ENCODE measurements around the gene GPR137B. TPM values are rescaled to one million over a fixed set of nuclear protein-coding genes. Genes with fewer than 3 reads are reported as not detected.

GPR137B gene
- total RNA-seq, 2 donors from 2014 or later, result 3.8 to 9.5 TPM

DNA sequence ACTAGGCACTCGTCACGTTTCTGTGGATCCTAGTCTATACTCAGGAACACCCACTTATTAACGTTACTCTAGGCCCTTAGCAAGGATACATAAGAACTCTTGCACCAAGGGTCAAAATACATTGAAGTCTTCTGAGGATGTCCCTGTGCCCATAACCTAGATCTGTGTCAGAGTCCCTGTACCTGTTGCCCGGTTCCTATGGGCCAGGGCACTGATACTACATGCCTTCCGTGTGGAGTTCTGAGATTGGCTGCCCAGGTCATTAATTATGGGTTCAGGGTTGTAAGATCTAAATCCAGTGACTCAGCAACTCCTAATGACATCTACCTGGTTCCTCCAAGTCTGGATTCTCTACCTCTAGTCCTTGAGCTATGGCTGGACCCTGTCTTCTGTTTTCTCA lies 69.5 kb downstream of the GPR137B start:
- intact Hi-C loops (cut with DNase I, micrococcal nuclease), result no loop called here
- no peak for ATAC-seq

GRCh38 chr1:236213534-236213933 lies 71.2 kb downstream of the GPR137B start:
- intact Hi-C loops (cut with DNase I, micrococcal nuclease), result no loop called here
- ATAC-seq (no peak), DNase-seq (no peak)

More for the DNA sequence above, 69.5 kb downstream of the GPR137B start:
- no peak for DNase-seq

DNA sequence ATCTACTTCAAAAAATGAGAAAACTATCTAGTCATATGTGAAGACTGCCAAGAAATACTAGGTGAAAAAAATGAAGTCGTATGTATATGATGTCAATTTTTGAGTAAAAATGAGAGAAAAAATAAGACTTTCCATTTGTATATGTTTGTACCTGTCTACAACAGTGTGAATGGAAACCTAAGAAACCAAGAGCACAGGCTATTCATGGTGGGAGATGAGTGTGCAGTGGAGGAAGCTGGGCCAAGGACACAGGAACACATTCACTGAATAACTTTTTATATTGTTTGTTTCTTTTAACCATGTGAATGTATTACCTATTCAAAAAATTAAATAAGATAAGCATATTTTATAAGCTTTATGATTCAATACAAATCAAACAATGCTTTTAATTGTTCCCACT lies 72.4 kb downstream of the GPR137B start:
- intact Hi-C loops (cut with DNase I, micrococcal nuclease), result no loop called here
- DNase-seq, result no peak
- no peak for ATAC-seq

DNA sequence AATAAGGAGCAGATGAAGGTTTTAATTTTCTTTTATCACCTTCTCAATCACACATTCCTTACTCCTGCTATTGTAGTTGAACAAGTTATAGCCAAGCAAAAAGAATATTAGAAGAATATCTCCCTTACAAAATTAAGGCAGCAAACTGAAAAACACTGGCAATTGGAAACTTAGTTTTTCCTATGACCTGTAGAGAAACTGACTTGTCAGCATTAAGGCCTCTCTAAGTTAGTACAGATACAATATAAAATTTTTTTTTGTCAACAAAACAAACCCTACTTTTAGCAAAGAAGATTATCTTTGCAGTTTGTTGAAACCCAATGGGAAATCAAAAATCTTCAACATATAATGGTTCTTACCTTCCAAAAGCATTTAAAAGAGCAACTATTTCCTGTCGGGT lies 78.1 kb downstream of the GPR137B start:
- ATAC-seq (no peak), DNase-seq (no peak)
- intact Hi-C loops (cut with DNase I, micrococcal nuclease), result no loop called here

DNA sequence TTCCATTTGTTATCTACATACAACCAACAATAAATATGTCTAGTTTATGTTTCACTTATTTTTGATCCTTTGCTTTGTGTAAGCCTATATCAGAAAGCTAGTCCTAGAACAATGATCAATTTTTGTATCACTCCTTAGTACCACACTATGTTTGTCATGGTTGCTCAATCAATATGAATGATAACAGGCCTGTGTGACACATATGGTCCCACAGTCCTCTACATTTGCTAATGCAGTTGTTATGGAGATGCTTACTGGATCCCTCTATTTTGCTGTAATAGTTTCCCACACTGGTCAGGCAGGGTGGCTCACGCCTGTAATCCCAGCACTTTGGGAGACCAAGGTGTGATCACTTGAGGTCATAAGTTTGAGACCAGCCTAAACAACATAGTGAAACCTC lies 80.3 kb downstream of the GPR137B start:
- DNase-seq (no peak), ATAC-seq (no peak)
- intact Hi-C loops (cut with DNase I, micrococcal nuclease), result no loop called here

DNA sequence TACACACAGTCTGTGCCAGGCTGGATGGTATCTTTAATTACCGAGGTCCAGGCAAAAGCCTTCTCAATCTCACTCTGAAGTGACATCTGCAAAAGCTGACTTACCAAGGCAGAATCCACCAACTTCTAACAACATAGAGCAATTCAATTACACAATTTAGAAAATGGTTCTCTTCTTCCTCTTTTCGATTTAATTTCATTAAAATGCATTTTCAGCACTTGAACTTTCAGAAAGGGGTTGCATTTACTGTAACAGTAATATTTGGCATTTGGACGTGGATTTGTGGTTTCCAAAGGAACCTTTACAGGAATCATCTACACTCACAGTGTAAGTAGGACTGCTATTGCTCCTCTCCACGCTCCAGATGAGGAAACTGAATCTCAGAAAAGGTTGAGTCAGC lies 86.1 kb downstream of the GPR137B start:
- no peak for ATAC-seq
- no peak for DNase-seq
- intact Hi-C loops (cut with DNase I, micrococcal nuclease), result no loop called here

GRCh38 chr1:236235116-236235515 lies 92.8 kb downstream of the GPR137B start:
- intact Hi-C loops (cut with DNase I, micrococcal nuclease), result no loop called here
- no peak for DNase-seq
- no peak for ATAC-seq

- no peak for ATAC-seq
- intact Hi-C loops (cut with DNase I, micrococcal nuclease), result no loop called here
- DNase-seq, result no peak
These were observed 96.8 kb downstream of the GPR137B start for GRCh38 chr1:236239092-236239585.

GRCh38 chr1:236240675-236241074 lies 98.3 kb downstream of the GPR137B start:
- intact Hi-C loops (cut with DNase I, micrococcal nuclease), result no loop called here

DNA sequence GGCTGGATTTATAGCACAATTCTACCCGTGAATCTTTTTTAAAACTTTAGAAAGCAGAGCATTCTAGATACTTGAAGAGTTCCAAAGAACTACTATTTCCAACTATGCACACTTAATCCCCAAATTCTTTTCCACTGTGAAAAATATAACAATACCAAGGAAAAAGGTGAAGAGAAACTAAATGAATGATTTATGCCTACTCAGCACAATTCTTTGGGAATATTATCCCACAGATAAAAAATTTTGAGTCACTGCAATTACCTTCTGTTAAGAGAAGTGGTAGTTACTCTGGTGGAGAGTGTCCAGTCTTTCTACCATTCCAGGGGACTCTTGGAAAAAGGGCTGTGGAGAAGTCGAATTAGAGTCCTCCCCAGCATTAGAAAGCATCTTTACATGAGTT lies 100.2 kb downstream of the GPR137B start:
- ATAC-seq, result no peak
- intact Hi-C loops (cut with DNase I, micrococcal nuclease), result no loop called here
- DNase-seq, result no peak

More at GRCh38 chr1:236240675-236241074, 98.3 kb downstream of the GPR137B start:
- ATAC-seq (no peak), DNase-seq (no peak)

DNA sequence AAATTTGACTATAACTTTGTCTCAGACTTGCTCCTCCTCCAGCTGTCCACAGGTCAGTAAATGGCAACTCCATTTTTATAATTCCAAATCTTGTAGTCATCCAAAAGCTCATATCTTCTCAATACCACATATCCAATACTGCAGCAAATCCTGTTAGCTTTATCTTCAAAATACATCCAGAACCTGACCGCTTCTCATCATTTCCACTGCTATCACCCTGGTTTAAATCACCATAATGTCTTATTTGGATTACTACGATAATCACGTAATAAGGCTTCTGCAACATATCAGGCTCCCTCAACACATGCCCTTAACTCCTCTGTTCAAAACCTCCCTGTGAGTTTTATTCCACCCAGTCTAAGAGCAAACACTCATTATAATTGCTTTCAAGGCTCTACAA lies 104.9 kb downstream of the GPR137B start:
- no peak for ATAC-seq
- intact Hi-C loops (cut with DNase I, micrococcal nuclease), result no loop called here
- DNase-seq, result no peak

DNA sequence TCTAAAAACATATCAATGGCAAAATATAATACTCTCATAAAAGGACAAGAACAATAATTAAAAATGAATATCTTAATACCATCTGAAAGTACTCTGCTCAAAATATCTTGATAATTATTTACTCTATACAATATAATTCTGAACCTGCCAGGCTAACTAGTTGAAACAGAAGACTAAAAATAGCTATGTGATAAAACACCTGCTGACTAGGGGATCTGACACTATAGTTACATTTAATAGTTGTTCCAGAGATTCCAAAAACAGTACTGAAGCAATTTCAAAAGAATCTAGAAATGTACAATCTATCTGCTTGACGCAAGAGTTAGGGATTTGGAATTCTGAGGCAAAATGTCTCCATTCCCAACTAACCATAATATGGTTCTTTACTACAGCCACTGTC lies 109.2 kb downstream of the GPR137B start:
- ATAC-seq, result no peak
- no peak for DNase-seq
- intact Hi-C loops (cut with DNase I, micrococcal nuclease), result loop anchor here in 1 of 2 donors (10.0 kb wide), 1 partner anchor 63 kb away; no protein-coding TSS in a partner anchor

DNA sequence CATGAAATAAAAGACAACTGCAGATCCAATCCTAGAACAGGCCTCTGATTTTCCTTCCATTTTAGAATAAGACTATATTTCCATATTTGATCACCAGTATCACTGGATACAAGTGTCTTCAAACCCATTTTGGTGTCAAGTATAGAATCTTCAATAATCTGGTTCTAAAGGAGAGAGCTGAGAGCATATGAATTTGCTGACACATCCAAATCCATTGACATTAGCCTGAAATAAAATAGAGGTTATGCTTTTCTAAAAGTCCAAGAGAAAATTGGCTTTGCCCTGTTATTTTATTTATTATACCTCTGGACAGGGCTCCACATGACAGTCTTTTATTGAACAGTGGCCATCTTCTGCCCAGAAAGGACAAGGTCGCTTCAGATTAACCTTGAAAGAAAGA lies 110.8 kb downstream of the GPR137B start:
- no peak for ATAC-seq
- intact Hi-C loops (cut with DNase I, micrococcal nuclease), result loop anchor here in 1 of 2 donors (10.0 kb wide), 1 partner anchor 62 kb away; no protein-coding TSS in a partner anchor
- no peak for DNase-seq

DNA sequence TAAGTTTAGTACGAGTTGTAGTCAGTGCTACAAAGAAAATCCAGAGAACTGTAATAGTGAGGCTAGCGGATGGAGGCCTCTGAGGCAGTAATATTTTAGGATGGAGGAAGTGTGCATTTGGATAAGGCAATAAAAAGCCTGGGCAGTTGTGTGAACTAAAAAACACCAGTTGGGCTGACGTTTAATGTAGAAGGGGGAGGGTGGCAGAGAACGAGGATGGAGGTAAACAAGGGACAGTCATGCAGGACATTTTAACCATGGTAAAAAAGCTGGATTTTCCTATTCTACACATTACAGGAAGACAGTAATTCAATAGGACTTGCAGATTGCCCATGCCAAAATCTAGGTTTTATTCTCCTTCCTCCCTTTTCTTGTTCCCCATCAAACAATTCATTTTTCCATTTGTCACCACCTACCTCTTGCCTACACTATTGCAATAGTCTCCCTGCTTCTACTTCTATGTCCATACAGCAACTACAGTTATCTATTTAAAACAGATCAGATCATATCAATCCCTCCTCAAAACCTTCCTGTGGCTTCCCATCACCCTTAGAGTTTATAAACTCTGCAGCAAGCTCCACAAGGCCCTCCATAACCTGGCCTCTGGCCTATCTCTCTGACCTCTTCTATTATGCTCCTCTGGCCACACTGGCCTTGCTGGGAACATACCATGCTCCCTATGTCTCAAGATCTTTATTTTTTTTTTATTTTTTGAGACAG lies 111.7 kb downstream of the GPR137B start:
- ATAC-seq, result no peak
- no peak for DNase-seq
- intact Hi-C loops (cut with DNase I, micrococcal nuclease), result loop anchor here in 1 of 2 donors (10.0 kb wide), 1 partner anchor 61 kb away; no protein-coding TSS in a partner anchor

GRCh38 chr1:236257216-236257615 lies 114.9 kb downstream of the GPR137B start:
- intact Hi-C loops (cut with DNase I, micrococcal nuclease), result loop anchor here in 1 of 2 donors (10.0 kb wide), 1 partner anchor 58 kb away; no protein-coding TSS in a partner anchor
- DNase-seq (no peak), ATAC-seq (no peak)

DNA sequence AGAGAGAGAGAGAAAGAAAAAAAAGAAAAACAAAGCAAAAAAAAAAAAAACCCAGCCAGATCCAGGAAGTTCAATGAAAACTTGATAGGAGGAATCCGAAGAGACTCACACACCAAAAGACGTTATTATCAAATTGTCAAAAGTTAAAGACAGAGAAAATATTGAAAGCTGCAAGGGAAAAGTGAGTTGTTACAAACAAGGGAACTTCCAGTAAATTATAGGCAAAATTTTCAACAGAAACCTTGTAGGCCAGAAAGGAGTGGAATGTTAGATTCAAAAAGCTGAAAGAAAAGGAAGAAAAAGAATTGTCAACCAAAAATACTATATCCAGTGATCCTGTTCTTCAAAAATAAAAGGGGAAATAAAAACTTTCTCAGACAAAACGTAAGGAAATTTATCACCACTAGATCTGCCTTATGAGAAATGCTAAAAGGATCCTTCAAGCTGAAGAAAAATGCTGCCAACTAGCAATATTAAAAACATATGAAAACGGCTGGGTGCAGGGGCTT lies 115.8 kb downstream of the GPR137B start:
- no peak for DNase-seq
- intact Hi-C loops (cut with DNase I, micrococcal nuclease), result loop anchor here in 1 of 2 donors (10.0 kb wide), 1 partner anchor 57 kb away; no protein-coding TSS in a partner anchor

More for the DNA sequence above, 115.8 kb downstream of the GPR137B start:
- ATAC-seq, result no peak
